ENCODE measurements around the gene LKAAEAR1. TPM values are rescaled to one million over a fixed set of nuclear protein-coding genes. Genes with fewer than 3 reads are reported as not detected.

LKAAEAR1 gene
- total RNA-seq, 2 donors from 2014 or later = 10.2 TPM; not detected in 1

GRCh38 chr20:64052326-64052722 lies 31.9 kb downstream of the LKAAEAR1 start:
- peaks cover 3% of the 10 kb centered on the region for H3K4me1 ChIP-seq (replicated peaks)
- H3K36me3 ChIP-seq = no peaks in the 10 kb centered on the region
- no peaks in the 10 kb centered on the region for H3K9me3 ChIP-seq
- intact Hi-C loops (cut with DNase I) = no loop called here
- 78% methylated on average over 10 of the region's 10 CpGs for WGBS
- no peak overlapping the region for H3K4me3 ChIP-seq
- no peak for TF ChIP-seq POLR2A (IDR thresholded peaks at IDR 0.05)
- TF ChIP-seq POLR2AphosphoS5 (IDR thresholded peaks at IDR 0.05) = no peak
- no peak for TF ChIP-seq CTCF (IDR thresholded peaks at IDR 0.05)
- peaks cover 19% of the 10 kb centered on the region for H3K27me3 ChIP-seq (replicated peaks; ENCODE audit: insufficient read depth)
- no peak for DNase-seq (ENCODE audit: low spot score)
- H3K27ac ChIP-seq = no peak overlapping the region

- Histone ChIP-seq H3K4me3 (no peak overlapping the region), H3K4me1 (replicated peaks) (peaks cover 3% of the 10 kb centered on the region), H3K9me3 (no peaks in the 10 kb centered on the region), H3K27me3 (replicated peaks; ENCODE audit: insufficient read depth) (peaks cover 19% of the 10 kb centered on the region), H3K36me3 (no peaks in the 10 kb centered on the region), H3K27ac (no peak overlapping the region)
- 87% methylated on average over 15 of the region's 15 CpGs for WGBS
- no peak for DNase-seq (ENCODE audit: low spot score)
- TF ChIP-seq CTCF (IDR thresholded peaks at IDR 0.05) (no peak), POLR2AphosphoS5 (IDR thresholded peaks at IDR 0.05) (no peak), POLR2A (IDR thresholded peaks at IDR 0.05) (no peak)
- intact Hi-C loops (cut with DNase I) = no loop called here
Measured at GRCh38 chr20:64051561-64052325, 32.5 kb downstream of the LKAAEAR1 start.

- Histone ChIP-seq H3K27me3 (replicated peaks; ENCODE audit: insufficient read depth) (peaks cover 15% of the 10 kb centered on the region), H3K4me1 (replicated peaks) (peaks cover 3% of the 10 kb centered on the region), H3K36me3 (no peaks in the 10 kb centered on the region), H3K4me3 (no peak overlapping the region), H3K9me3 (no peaks in the 10 kb centered on the region), H3K27ac (no peak overlapping the region)
- DNase-seq (ENCODE audit: low spot score) = no peak
- intact Hi-C loops (cut with DNase I) = no loop called here
- WGBS = 74% methylated on average over 10 of the region's 11 CpGs
- TF ChIP-seq POLR2A (IDR thresholded peaks at IDR 0.05) (no peak), CTCF (IDR thresholded peaks at IDR 0.05) (no peak), POLR2AphosphoS5 (IDR thresholded peaks at IDR 0.05) (no peak)
Measured at GRCh38 chr20:64051033-64051452, 33.2 kb downstream of the LKAAEAR1 start.

GRCh38 chr20:64050261-64051032 lies 33.8 kb downstream of the LKAAEAR1 start:
- no peaks in the 10 kb centered on the region for H3K9me3 ChIP-seq
- no peaks in the 10 kb centered on the region for H3K36me3 ChIP-seq
- no peak for DNase-seq (ENCODE audit: low spot score)
- H3K27ac ChIP-seq = no peak overlapping the region
- no peak overlapping the region for H3K4me3 ChIP-seq
- H3K27me3 ChIP-seq (replicated peaks; ENCODE audit: insufficient read depth) = peaks cover 13% of the 10 kb centered on the region
- intact Hi-C loops (cut with DNase I) = no loop called here
- WGBS = 74% methylated on average over 23 of the region's 23 CpGs
- TF ChIP-seq POLR2AphosphoS5 (IDR thresholded peaks at IDR 0.05) = no peak
- no peak for TF ChIP-seq POLR2A (IDR thresholded peaks at IDR 0.05)
- no peak for TF ChIP-seq CTCF (IDR thresholded peaks at IDR 0.05)
- H3K4me1 ChIP-seq (replicated peaks) = peaks cover 3% of the 10 kb centered on the region
